Endothelial cell of umbilical vein (primary cell): ENCODE results near the gene TBC1D14. TPM values are rescaled to one million over a fixed set of nuclear protein-coding genes. Genes with fewer than 3 reads are reported as not detected.
"Not testable (repeated sequence)": the region's sequence is repeated elsewhere in the genome, so short reads cannot be mapped to it uniquely, and the experiment has no call there.

Source experiments
- BruUV-seq: library from RNA; stranded (reverse); fragments of 400-500 nt; replicated peaks from 2 replicates; lab custom pipeline; 2021; lab: Mats Ljungman, UMichigan
- CTCF ChIA-PET: fragments of 300-600, 350-600 bp; sonication (Branson Sonifier 250); formaldehyde crosslinking; loops from one replicate; lab custom pipeline; 2021; ENCODE audit warnings: antibody characterized with exemption, inconsistent platforms; lab: Charles Lee
- POLR2A ChIA-PET: fragments of 300-600, 350-600 bp; sonication (Branson Sonifier 250); formaldehyde crosslinking; loops from one replicate; lab custom pipeline; 2021; ENCODE audit warnings: antibody characterized with exemption, inconsistent platforms; lab: Charles Lee
- DNase-seq: peaks from one replicate; pipeline ENCODE4 v3.0.0-alpha.2; 2011; ENCODE audit warnings: low read depth, low spot score
- FAIRE-seq: peaks from 2 replicates; lab custom pipeline; 2011; peaks lifted over from hg19 to GRCh38; lab: Jason Lieb, UNC
- H2AFZ ChIP-seq: 2 replicates; pipeline ENCODE4 v1.6.0; 2012; ENCODE audit warnings: low read depth, low read length, control low read depth, inconsistent platforms
- H3K27ac ChIP-seq: 2 replicates; pipeline ENCODE4 v1.5.1; 2011; ENCODE audit warnings: low read depth, mild to moderate bottlenecking, control low read depth, low read length, moderate library complexity; ENCODE audit not compliant: insufficient read depth
- H3K27me3 ChIP-seq, 2 experiments: 2 replicates each; pipeline versions ENCODE4 v1.6.0 to v1.6.1; 2011; ENCODE audit warnings: low read length in 2 of 2, mixed read lengths in 1 of 2; ENCODE audit not compliant: control insufficient read depth in 2 of 2, insufficient read depth in 2 of 2
- H3K36me3 ChIP-seq, 2 experiments: 2 replicates in 1 of 2; 3 replicates in 1 of 2; pipeline ENCODE4 v1.5.1; 2011; ENCODE audit warnings: low read length in 2 of 2, mild to moderate bottlenecking in 1 of 2, moderate library complexity in 1 of 2; ENCODE audit not compliant: control insufficient read depth in 2 of 2, insufficient read depth in 2 of 2; ENCODE audit errors: extremely low read depth in 1 of 2
- H3K4me1 ChIP-seq: 3 replicates; pipeline ENCODE4 v1.5.1; 2011; ENCODE audit warnings: mild to moderate bottlenecking, low read length; ENCODE audit not compliant: control insufficient read depth, insufficient read depth; ENCODE audit errors: extremely low read depth
- H3K4me2 ChIP-seq: 2 replicates; pipeline ENCODE4 v1.6.1; 2011; ENCODE audit warnings: low read length, control low read depth, mixed read lengths; ENCODE audit not compliant: insufficient read depth
- H3K4me3 ChIP-seq, 3 experiments: fragments of 200-600 bp in 1 of 3; sonication (generic), shearing (Covaris generic) in 1 of 3; replicated peaks in 1 of 3; 2 replicates each; pipeline ENCODE4 v1.5.1; 2011 to 2016; ENCODE audit warnings: control low read depth in 3 of 3, low read length in 3 of 3, mild to moderate bottlenecking in 2 of 3, inconsistent platforms in 1 of 3, low read depth in 1 of 3, moderate library complexity in 1 of 3; ENCODE audit not compliant: insufficient read depth in 1 of 3
- H3K79me2 ChIP-seq: 2 replicates; pipeline ENCODE4 v1.6.0; 2012; ENCODE audit warnings: low read length, inconsistent platforms; ENCODE audit not compliant: control insufficient read depth, insufficient read depth
- H3K9ac ChIP-seq: replicated peaks from 2 replicates; pipeline ENCODE3; 2011; ENCODE audit warnings: low read length, control low read depth; ENCODE audit not compliant: insufficient read depth; ENCODE audit errors: extremely low read depth
- H3K9me1 ChIP-seq: replicated peaks from 3 replicates; pipeline ENCODE4 v1.6.0; 2011; ENCODE audit warnings: mild to moderate bottlenecking, low read length; ENCODE audit not compliant: control insufficient read depth, insufficient read depth; ENCODE audit errors: extremely low read depth
- H3K9me3 ChIP-seq: replicated peaks from 2 replicates; pipeline ENCODE4 v1.5.1; 2012; ENCODE audit warnings: low read length, inconsistent platforms; ENCODE audit not compliant: control insufficient read depth, insufficient read depth
- H4K20me1 ChIP-seq: replicated peaks from 2 replicates; pipeline ENCODE3; 2011; ENCODE audit warnings: mild to moderate bottlenecking, low read length; ENCODE audit not compliant: control insufficient read depth, insufficient read depth; ENCODE audit errors: extremely low read depth
- EZH2 ChIP-seq: IDR thresholded peaks from 2 replicates; pipeline ENCODE4 v1.6.1; 2012; ENCODE audit warnings: borderline replicate concordance, low read depth, mild to moderate bottlenecking, moderate library complexity, low read length, inconsistent platforms; ENCODE audit not compliant: severe bottlenecking
- FOS ChIP-seq: IDR thresholded peaks from 2 replicates; pipeline ENCODE4 v1.6.1; 2011; ENCODE audit warnings: mild to moderate bottlenecking, low read length, moderate library complexity, borderline replicate concordance; ENCODE audit not compliant: insufficient read depth
- GATA2 ChIP-seq: IDR thresholded peaks from 2 replicates; pipeline ENCODE4 v1.7.0; 2011; ENCODE audit warnings: low read depth, mild to moderate bottlenecking, moderate library complexity, mixed read lengths, low read length; ENCODE audit not compliant: insufficient read length, insufficient read depth
- JUN ChIP-seq: IDR thresholded peaks from 2 replicates; pipeline ENCODE4 v1.6.1; 2011; ENCODE audit warnings: borderline replicate concordance, low read depth; ENCODE audit not compliant: insufficient read length, insufficient read depth
- MYC ChIP-seq: IDR thresholded peaks from one replicate; pipeline ENCODE4 v1.6.1; 2011; ENCODE audit warnings: mild to moderate bottlenecking, low read depth, low read length
- POLR2A ChIP-seq: IDR thresholded peaks from 2 replicates; pipeline ENCODE4 v1.6.1; 2012; ENCODE audit warnings: low read depth, mild to moderate bottlenecking, control low read depth, low read length
- POLR2AphosphoS5 ChIP-seq: IDR thresholded peaks from 2 replicates; pipeline ENCODE4 v1.6.1; 2012; ENCODE audit warnings: low read depth, mild to moderate bottlenecking, control low read depth, low read length, moderate library complexity; ENCODE audit not compliant: insufficient read depth
- dilution Hi-C: fragments of 300-500 bp; cut with MboI; formaldehyde crosslinking; loops from one replicate; pipeline ENCODE4 v1.15.0; 2019; ENCODE audit warnings: low sequenced_read_pairs; ENCODE audit not compliant: extremely low pct_ligation_motif_present
- intact Hi-C: fragments of 100-400 bp; cut with micrococcal nuclease; formaldehyde crosslinking; loops from one replicate; pipeline ENCODE4 v1.10.0; 2022
- polyA plus RNA-seq, 4 experiments: library from polyadenylated mRNA; depleted of rRNA in 3 of 4; stranded (reverse) in 3 of 4; unstranded in 1 of 4; fragments of >200 nt; gene quantifications; 2 replicates each; pipeline versions ENCODE4 v1.2.1 to v1.2.3, GENCODE V29; 2011 to 2012; ENCODE audit warnings: missing spikeins in 1 of 4
- total RNA-seq: library from RNA; stranded (reverse); gene quantifications from 2 replicates; pipeline ENCODE4 v1.2.3, GENCODE V29; 2021
- TF ChIP-seq, protein P1 (sequence below): IDR thresholded peaks from 2 replicates; pipeline ENCODE4 v1.6.1; 2011; ENCODE audit not compliant: insufficient read depth, insufficient read length
- TF ChIP-seq, protein P2 (sequence below), 2 donors: IDR thresholded peaks; 1 replicate in 1 of 2; 2 replicates in 1 of 2; pipeline ENCODE4 v1.5.1; 2011; ENCODE audit warnings: low read length in 2 of 2, mild to moderate bottlenecking in 2 of 2, moderate library complexity in 2 of 2, control low read depth in 1 of 2, inconsistent platforms in 1 of 2, low read depth in 1 of 2; ENCODE audit not compliant: insufficient read depth in 1 of 2; ENCODE audit errors: extremely low read depth in 1 of 2

TBC1D14 gene
- total and polyA plus RNA-seq, 2 donors (not counting 3 experiments of a cell fraction or from before 2014, with no cell fraction given): 23.7 to 24.8 TPM

GRCh38 chr4:6910960-6911874, 1.6 kb downstream of the TBC1D14 start:
- no TSS peak for BruUV-seq
- peaks cover 18% of the 10 kb centered on the region for H3K4me1 ChIP-seq
- H3K36me3 ChIP-seq: no peaks in the 10 kb centered on the region
- H2AFZ ChIP-seq: no peak overlapping the region
- DNase-seq (no peak), FAIRE-seq (no peak)
- intact Hi-C loops: loop anchor here (2.0 kb wide), 1 partner anchor 32 kb away; no protein-coding TSS in a partner anchor
- H3K27ac ChIP-seq: no peak overlapping the region
- dilution Hi-C loops: no loop called here
- H3K9ac ChIP-seq: no peak overlapping the region
- no peaks in the 10 kb centered on the region for H4K20me1 ChIP-seq
- no peak for TF ChIP-seq EZH2
- no peak for TF ChIP-seq FOS
- TF ChIP-seq POLR2AphosphoS5: no peak
- TF ChIP-seq, protein P1, sequence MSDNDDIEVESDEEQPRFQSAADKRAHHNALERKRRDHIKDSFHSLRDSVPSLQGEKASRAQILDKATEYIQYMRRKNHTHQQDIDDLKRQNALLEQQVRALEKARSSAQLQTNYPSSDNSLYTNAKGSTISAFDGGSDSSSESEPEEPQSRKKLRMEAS: no peak
- no peak for TF ChIP-seq MYC
- no peak for TF ChIP-seq JUN
- TF ChIP-seq GATA2: no peak
- no peak for TF ChIP-seq POLR2A
- TF ChIP-seq, protein P2, sequence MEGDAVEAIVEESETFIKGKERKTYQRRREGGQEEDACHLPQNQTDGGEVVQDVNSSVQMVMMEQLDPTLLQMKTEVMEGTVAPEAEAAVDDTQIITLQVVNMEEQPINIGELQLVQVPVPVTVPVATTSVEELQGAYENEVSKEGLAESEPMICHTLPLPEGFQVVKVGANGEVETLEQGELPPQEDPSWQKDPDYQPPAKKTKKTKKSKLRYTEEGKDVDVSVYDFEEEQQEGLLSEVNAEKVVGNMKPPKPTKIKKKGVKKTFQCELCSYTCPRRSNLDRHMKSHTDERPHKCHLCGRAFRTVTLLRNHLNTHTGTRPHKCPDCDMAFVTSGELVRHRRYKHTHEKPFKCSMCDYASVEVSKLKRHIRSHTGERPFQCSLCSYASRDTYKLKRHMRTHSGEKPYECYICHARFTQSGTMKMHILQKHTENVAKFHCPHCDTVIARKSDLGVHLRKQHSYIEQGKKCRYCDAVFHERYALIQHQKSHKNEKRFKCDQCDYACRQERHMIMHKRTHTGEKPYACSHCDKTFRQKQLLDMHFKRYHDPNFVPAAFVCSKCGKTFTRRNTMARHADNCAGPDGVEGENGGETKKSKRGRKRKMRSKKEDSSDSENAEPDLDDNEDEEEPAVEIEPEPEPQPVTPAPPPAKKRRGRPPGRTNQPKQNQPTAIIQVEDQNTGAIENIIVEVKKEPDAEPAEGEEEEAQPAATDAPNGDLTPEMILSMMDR (IDR thresholded peaks at IDR 0.05; ENCODE audit: extremely low read depth in 1 of 2, insufficient read depth in 1 of 2, low read depth in 1 of 2, low read length in 2 of 2): no peak
- no peak overlapping the region for H3K4me3 ChIP-seq
- H3K9me3 ChIP-seq: no peaks in the 10 kb centered on the region
- H3K9me1 ChIP-seq: no peaks in the 10 kb centered on the region
- no peaks in the 10 kb centered on the region for H3K79me2 ChIP-seq
- ChIA-PET CTCF (interaction anchor here (0.8 to 2.3 kb wide), 7 partner anchors 10 to 191 kb away, joined by 3 to 7 read pairs (median 3); no protein-coding TSS in a partner anchor), POLR2A (no interaction called here)
- peaks cover 0 to 7% of the 10 kb centered on the region in 2 experiments for H3K27me3 ChIP-seq
- H3K4me2 ChIP-seq: no peak overlapping the region

- H3K27me3 ChIP-seq, H3K4me3 ChIP-seq, H3K27ac ChIP-seq, H3K79me2 ChIP-seq, BruUV-seq, DNase-seq, H3K9me3 ChIP-seq, H3K9me1 ChIP-seq, H2AFZ ChIP-seq, H4K20me1 ChIP-seq, H3K4me2 ChIP-seq, FAIRE-seq, dilution Hi-C loops, H3K9ac ChIP-seq, POLR2A ChIA-PET, H3K36me3 ChIP-seq: not testable (repeated sequence)
- peaks cover 23% of the 10 kb centered on the region for H3K4me1 ChIP-seq
- CTCF ChIA-PET: interaction anchor here (0.8 to 2.3 kb wide), 6 partner anchors 9 to 191 kb away, joined by 3 to 7 read pairs (median 4); no protein-coding TSS in a partner anchor
- intact Hi-C loops: loop anchor here (2.0 kb wide), 1 partner anchor 31 kb away; no protein-coding TSS in a partner anchor
These were observed 2.3 kb downstream of the TBC1D14 start for GRCh38 chr4:6911917-6912316.
